IMR-90 (cell line): ENCODE data around the gene NFIA. TPM values are rescaled to one million over a fixed set of nuclear protein-coding genes. Genes with fewer than 3 reads are reported as not detected.

Source experiments
- ATAC-seq: fragments of 200-7000 bp; cut with Tn5 transposase; 2 replicates; pipeline ENCODE4 v1.9.1; 2020; ENCODE audit warnings: low read depth, mild to moderate bottlenecking, moderate library complexity
- BruUV-seq: library from RNA; stranded (reverse); fragments of 400-500 nt; replicated peaks from 2 replicates; lab custom pipeline; 2021; lab: Mats Ljungman, UMichigan
- CTCF ChIA-PET: fragments of 300-600 bp; formaldehyde crosslinking; extraction: SDS; loops from one replicate; lab custom pipeline; 2021; ENCODE audit warnings: antibody characterized with exemption; lab: Yijun Ruan, JAX
- POLR2A ChIA-PET: fragments of 300-600 bp; sonication (Branson Sonifier 250); formaldehyde crosslinking; loops from one replicate; lab custom pipeline; 2022; ENCODE audit warnings: antibody characterized with exemption; ENCODE audit not compliant: unreplicated experiment; lab: Charles Lee
- DNase-seq: peaks from one replicate; pipeline ENCODE4 v3.0.0; 2013
- H2AFZ ChIP-seq: replicated peaks from 2 replicates; pipeline ENCODE3; 2013; ENCODE audit warnings: low read length, mild to moderate bottlenecking; ENCODE audit not compliant: poor library complexity
- H2AK5ac ChIP-seq: 2 replicates; pipeline ENCODE4 v1.6.1; 2013; ENCODE audit warnings: low read depth, low read length, inconsistent platforms
- H2AK9ac ChIP-seq: replicated peaks from 2 replicates; pipeline ENCODE3; 2013; ENCODE audit warnings: mild to moderate bottlenecking, low read depth, low read length, moderate library complexity; ENCODE audit not compliant: poor library complexity
- H2BK120ac ChIP-seq: 2 replicates; pipeline ENCODE4 v1.6.1; 2013; ENCODE audit warnings: low read depth, low read length, inconsistent platforms
- H2BK15ac ChIP-seq: 3 replicates; pipeline ENCODE4 v1.6.1; 2013; ENCODE audit warnings: low read depth, low read length, inconsistent platforms
- H2BK20ac ChIP-seq: 2 replicates; pipeline ENCODE4 v1.6.1; 2013; ENCODE audit warnings: low read depth, mild to moderate bottlenecking, inconsistent platforms, low read length, moderate library complexity
- H2BK5ac ChIP-seq: 2 replicates; pipeline ENCODE4 v1.6.1; 2013; ENCODE audit warnings: mild to moderate bottlenecking, low read depth, low read length, inconsistent platforms; ENCODE audit not compliant: poor library complexity, severe bottlenecking
- H3K14ac ChIP-seq: replicated peaks from 2 replicates; pipeline ENCODE4 v1.6.1; 2013; ENCODE audit warnings: low read depth, low read length, inconsistent platforms
- H3K18ac ChIP-seq: 2 replicates; pipeline ENCODE4 v1.6.1; 2013; ENCODE audit warnings: low read depth, low read length, control low read depth
- H3K23ac ChIP-seq: 2 replicates; pipeline ENCODE4 v1.6.1; 2013; ENCODE audit warnings: low read depth, low read length, inconsistent platforms
- H3K27ac ChIP-seq: 2 replicates; pipeline ENCODE4 v1.5.1; 2013; ENCODE audit warnings: mild to moderate bottlenecking, control low read depth, low read length; ENCODE audit not compliant: insufficient read depth
- H3K27me3 ChIP-seq: 2 replicates; pipeline ENCODE4 v1.6.1; 2013; ENCODE audit warnings: low read length; ENCODE audit not compliant: control insufficient read depth, insufficient read depth
- H3K36me3 ChIP-seq: 2 replicates; pipeline ENCODE4 v1.6.1; 2013; ENCODE audit warnings: low read length, mixed read lengths; ENCODE audit not compliant: control insufficient read depth, insufficient read depth
- H3K4ac ChIP-seq: 2 replicates; pipeline ENCODE4 v1.6.1; 2013; ENCODE audit warnings: low read depth, low read length, inconsistent platforms
- H3K4me1 ChIP-seq: 2 replicates; pipeline ENCODE4 v1.6.1; 2013; ENCODE audit warnings: low read length, mixed read lengths; ENCODE audit not compliant: control insufficient read depth, insufficient read depth
- H3K4me2 ChIP-seq: 2 replicates; pipeline ENCODE4 v1.6.1; 2013; ENCODE audit warnings: low read depth, mild to moderate bottlenecking, control low read depth, low read length, moderate library complexity
- H3K4me3 ChIP-seq: 2 replicates; pipeline ENCODE4 v1.5.1; 2013; ENCODE audit warnings: low read depth, mild to moderate bottlenecking, control low read depth, low read length, moderate library complexity; ENCODE audit not compliant: insufficient read depth
- H3K56ac ChIP-seq: 2 replicates; pipeline ENCODE4 v1.6.1; 2013; ENCODE audit warnings: low read length, inconsistent platforms; ENCODE audit not compliant: insufficient read depth; ENCODE audit errors: extremely low read depth
- H3K79me1 ChIP-seq, 2 experiments: 2 replicates each; pipeline ENCODE4 v1.6.1; 2013; ENCODE audit warnings: low read length in 2 of 2, inconsistent platforms in 1 of 2, low read depth in 1 of 2
- H3K9ac ChIP-seq: 2 replicates; pipeline ENCODE4 v1.6.1; 2013; ENCODE audit warnings: low read depth, low read length, control low read depth
- H3K9me1 ChIP-seq: 2 replicates; pipeline ENCODE4 v1.6.1; 2013; ENCODE audit warnings: low read length, inconsistent platforms; ENCODE audit not compliant: insufficient read depth
- H3K9me3 ChIP-seq: 2 replicates; pipeline ENCODE4 v1.6.1; 2013; ENCODE audit warnings: low read length; ENCODE audit not compliant: control insufficient read depth, insufficient read depth
- H4K20me1 ChIP-seq: 2 replicates; pipeline ENCODE4 v1.6.1; 2013; ENCODE audit warnings: low read length, inconsistent platforms; ENCODE audit not compliant: insufficient read depth
- H4K5ac ChIP-seq: 2 replicates; pipeline ENCODE4 v1.6.1; 2013; ENCODE audit warnings: mild to moderate bottlenecking, low read depth, low read length, control low read depth
- H4K8ac ChIP-seq, 2 experiments: 2 replicates each; pipeline ENCODE4 v1.6.1; 2013; ENCODE audit warnings: low read depth in 2 of 2, low read length in 2 of 2, control low read depth in 1 of 2, inconsistent platforms in 1 of 2
- H4K91ac ChIP-seq: 2 replicates; pipeline ENCODE4 v1.6.1; 2013; ENCODE audit warnings: low read depth, low read length, inconsistent platforms; ENCODE audit not compliant: insufficient read depth
- BHLHE40 ChIP-seq: fragments of 150-350 bp; IDR thresholded peaks from 2 replicates; pipeline ENCODE4 v1.6.1; 2016; ENCODE audit warnings: mild to moderate bottlenecking, low read depth, low read length
- MAFK ChIP-seq: IDR thresholded peaks from 2 replicates; pipeline ENCODE4 v1.6.1; 2012; ENCODE audit warnings: low read depth, low read length, improper control_type of control experiment
- MAZ ChIP-seq: IDR thresholded peaks from 2 replicates; pipeline ENCODE4 v1.6.1; 2012; ENCODE audit warnings: low read depth, mild to moderate bottlenecking, low read length, improper control_type of control experiment, moderate library complexity, borderline replicate concordance
- MXI1 ChIP-seq: IDR thresholded peaks from 2 replicates; pipeline ENCODE4 v1.6.1; 2012; ENCODE audit warnings: low read depth, mild to moderate bottlenecking, low read length, moderate library complexity, borderline replicate concordance
- NFE2L2 ChIP-seq: fragments of 150-350 bp; IDR thresholded peaks from 2 replicates; pipeline ENCODE4 v1.6.1; 2016; ENCODE audit warnings: low read depth, mild to moderate bottlenecking, low read length
- POLR2A ChIP-seq: IDR thresholded peaks from 2 replicates; pipeline ENCODE4 v1.6.1; 2012; ENCODE audit warnings: mild to moderate bottlenecking, low read depth, low read length
- RAD21 ChIP-seq: IDR thresholded peaks from 2 replicates; pipeline ENCODE4 v1.6.1; 2012; ENCODE audit warnings: low read length, improper control_type of control experiment
- RFX5 ChIP-seq: IDR thresholded peaks from 2 replicates; pipeline ENCODE4 v1.8.0; 2012; ENCODE audit warnings: low read depth, mild to moderate bottlenecking, low read length, moderate library complexity
- SMC3 ChIP-seq: fragments of 150-350 bp; IDR thresholded peaks from 2 replicates; pipeline ENCODE4 v1.6.1; 2016; ENCODE audit warnings: low read depth, mild to moderate bottlenecking, antibody characterized with exemption, low read length, moderate library complexity
- WGBS, 2 experiments: methylation state at CpG; one replicate each; pipeline versions ENCODE4 v1.1.5 to v1.1.7; 2013; ENCODE audit warnings: missing lambda C conversion rate in 2 of 2; ENCODE audit not compliant: insufficient read length in 1 of 2; ENCODE audit errors: extremely low coverage in 2 of 2; 5-methylcytosine and 5-hydroxymethylcytosine counted together
- dilution Hi-C: fragments of 300-500 bp; cut with HindIII; formaldehyde crosslinking; loops from one replicate; pipeline ENCODE4 v1.14.3; 2018; ENCODE audit warnings: low sequenced_read_pairs; ENCODE audit not compliant: unreplicated experiment
- in situ Hi-C: fragments of 300-500 bp; cut with MboI; formaldehyde crosslinking; loops from 3 replicates; pipeline ENCODE4 v1.14.3; 2019; ENCODE audit warnings: low sequenced_read_pairs, inconsistent platforms, mixed read lengths
- intact Hi-C: fragments of 100-400 bp; cut with micrococcal nuclease; formaldehyde crosslinking; loops from 2 replicates; pipeline ENCODE4 v1.10.0; 2022
- polyA plus RNA-seq, 3 experiments: library from polyadenylated mRNA; depleted of rRNA; stranded (reverse); fragments of >200 nt; gene quantifications; 2 replicates each; pipeline ENCODE4 v1.2.3, GENCODE V29; 2012; ENCODE audit warnings: low replicate concordance in 1 of 3
- total RNA-seq: library from RNA; depleted of rRNA; stranded (reverse); fragments of >200 nt; gene quantifications from 2 replicates; pipeline ENCODE4 v1.2.3, GENCODE V29; 2012
- TF ChIP-seq, protein P1 (sequence below): fragments of 150-350 bp; IDR thresholded peaks from 2 replicates; pipeline ENCODE4 v1.6.1; 2016; ENCODE audit warnings: low read depth, mild to moderate bottlenecking, low read length, moderate library complexity, borderline replicate concordance

Gene NFIA
- total and polyA plus RNA-seq, 2 of the 4 experiments (the other 2 are of a cell fraction) = 1.6 to 2.2 TPM

GRCh38 chr1:61436491-61437120, 354.2 kb downstream of the NFIA start:
- H3K14ac ChIP-seq = no peak overlapping the region
- H4K91ac ChIP-seq = no peak overlapping the region
- no peak overlapping the region for H3K4ac ChIP-seq
- H3K23ac ChIP-seq = no peak overlapping the region
- H4K20me1 ChIP-seq = no peaks in the 10 kb centered on the region
- H3K36me3 ChIP-seq = no peaks in the 10 kb centered on the region
- dilution Hi-C loops (no loop called here), in situ Hi-C loops (no loop called here), intact Hi-C loops (no loop called here)
- no peak overlapping the region for H4K5ac ChIP-seq
- no peak for ATAC-seq
- TF ChIP-seq MAFK = no peak
- no peak for TF ChIP-seq NFE2L2
- no peak for TF ChIP-seq BHLHE40
- TF ChIP-seq RFX5 = no peak
- no peak for TF ChIP-seq SMC3
- TF ChIP-seq POLR2A = no peak
- TF ChIP-seq MXI1 = no peak
- TF ChIP-seq MAZ = no peak
- no peak for TF ChIP-seq RAD21
- TF ChIP-seq, protein P1, sequence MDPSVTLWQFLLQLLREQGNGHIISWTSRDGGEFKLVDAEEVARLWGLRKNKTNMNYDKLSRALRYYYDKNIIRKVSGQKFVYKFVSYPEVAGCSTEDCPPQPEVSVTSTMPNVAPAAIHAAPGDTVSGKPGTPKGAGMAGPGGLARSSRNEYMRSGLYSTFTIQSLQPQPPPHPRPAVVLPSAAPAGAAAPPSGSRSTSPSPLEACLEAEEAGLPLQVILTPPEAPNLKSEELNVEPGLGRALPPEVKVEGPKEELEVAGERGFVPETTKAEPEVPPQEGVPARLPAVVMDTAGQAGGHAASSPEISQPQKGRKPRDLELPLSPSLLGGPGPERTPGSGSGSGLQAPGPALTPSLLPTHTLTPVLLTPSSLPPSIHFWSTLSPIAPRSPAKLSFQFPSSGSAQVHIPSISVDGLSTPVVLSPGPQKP = no peak
- H2BK5ac ChIP-seq = no peak overlapping the region
- no peak overlapping the region for H3K4me2 ChIP-seq
- H3K27ac ChIP-seq = no peak overlapping the region
- no peak overlapping the region for H4K8ac ChIP-seq
- no peak overlapping the region for H3K56ac ChIP-seq
- WGBS, 2 experiments = no CpG with 5 or more reads among the region's 5 CpGs
- no peaks in the 10 kb centered on the region; the same call in 1 of the 2 replicates for H3K9me1 ChIP-seq
- H3K4me3 ChIP-seq = no peak overlapping the region
- H3K9ac ChIP-seq = no peak overlapping the region
- H2BK20ac ChIP-seq = no peak overlapping the region
- ChIA-PET CTCF (interaction anchor here (0.6 to 0.8 kb wide), 2 partner anchors 13 to 112 kb away, joined by 3 to 4 read pairs; no protein-coding TSS in a partner anchor), POLR2A (no interaction called here)
- no peak overlapping the region for H2AFZ ChIP-seq
- no TSS peak for BruUV-seq
- no peak overlapping the region for H3K18ac ChIP-seq
- no peak overlapping the region for H2AK5ac ChIP-seq
- no peak overlapping the region for H2BK15ac ChIP-seq
- H3K9me3 ChIP-seq = no peaks in the 10 kb centered on the region
- H3K4me1 ChIP-seq = no peaks in the 10 kb centered on the region
- H3K27me3 ChIP-seq = peaks cover 1% of the 10 kb centered on the region; the same call in 1 of the 2 replicates
- no peak for DNase-seq
- no peak overlapping the region for H2BK120ac ChIP-seq
- no peaks in the 10 kb centered on the region for H3K79me1 ChIP-seq
- no peak overlapping the region for H2AK9ac ChIP-seq
